ENCODE data around the gene CRADD.
"Not testable (repeated sequence)": the region's sequence is repeated elsewhere in the genome, so short reads cannot be mapped to it uniquely, and the experiment has no call there.

CRADD gene

GRCh38 chr12:93882763-93883162, 205.6 kb downstream of the CRADD start:
- FAIRE-seq = no peak

GRCh38 chr12:93883436-93884154, 206.4 kb downstream of the CRADD start:
- no peak for FAIRE-seq

GRCh38 chr12:93884794-93885460, 207.8 kb downstream of the CRADD start:
- no peak for FAIRE-seq

GRCh38 chr12:93885973-93886532, 208.9 kb downstream of the CRADD start:
- not testable (repeated sequence) for FAIRE-seq

GRCh38 chr12:93886533-93887511, 209.6 kb downstream of the CRADD start:
- no peak for FAIRE-seq

GRCh38 chr12:93888964-93889363, 211.8 kb downstream of the CRADD start:
- no peak for FAIRE-seq

GRCh38 chr12:93889516-93890212, 212.5 kb downstream of the CRADD start:
- no peak for FAIRE-seq

- no peak for FAIRE-seq
Observed at GRCh38 chr12:93892423-93893268, 215.5 kb downstream of the CRADD start.

- no peak for FAIRE-seq
Observed at GRCh38 chr12:93894391-93895088, 217.4 kb downstream of the CRADD start.

- FAIRE-seq = no peak
Observed at GRCh38 chr12:93895089-93895445, 217.9 kb downstream of the CRADD start.

- no peak for FAIRE-seq
Observed at GRCh38 chr12:93896427-93896826, 219.3 kb downstream of the CRADD start.

GRCh38 chr12:93896952-93897351, 219.8 kb downstream of the CRADD start:
- no peak for FAIRE-seq

GRCh38 chr12:93901739-93902138, 224.6 kb downstream of the CRADD start:
- FAIRE-seq = no peak

GRCh38 chr12:93902192-93902591, 225.0 kb downstream of the CRADD start:
- no peak for FAIRE-seq

- FAIRE-seq = no peak
Observed at GRCh38 chr12:93902736-93903562, 225.8 kb downstream of the CRADD start.

GRCh38 chr12:93904124-93904523, 226.9 kb downstream of the CRADD start:
- no peak for FAIRE-seq

- FAIRE-seq = no peak
Observed at GRCh38 chr12:93908264-93908663, 231.1 kb downstream of the CRADD start.

- no peak for FAIRE-seq
Observed at GRCh38 chr12:93908846-93909567, 231.8 kb downstream of the CRADD start.

- FAIRE-seq = no peak
Observed at GRCh38 chr12:93911396-93911795, 234.2 kb downstream of the CRADD start.

Data from endometrium (tissue), 2 donors.